Measurements from ENCODE around the gene XRCC5. TPM values are rescaled to one million over a fixed set of nuclear protein-coding genes. Genes with fewer than 3 reads are reported as not detected.
A peak's percentile ranks its signal among the peaks of the same experiment; 100 is the strongest.

Gene XRCC5
- polyA plus RNA-seq, 1 donor (not counting 4 experiments of a cell fraction or from before 2014, with no cell fraction given), result 521 TPM

GRCh38 chr2:216169087-216169486 is 59.9 kb downstream of the XRCC5 start:
- FAIRE-seq, result peak; percentile 51
- dilution Hi-C loops (cut with MboI; ENCODE audit: extremely low pct_ligation_motif_present, low sequenced_read_pairs), result no loop called here
- DNase-seq (ENCODE audit: low read depth, low spot score), result no peak
- H3K9me1 ChIP-seq (ENCODE audit: control insufficient read depth, extremely low read depth, insufficient read depth, low read length), result peaks cover 2% of the 10 kb centered on the region
- H2AFZ ChIP-seq (ENCODE audit: control insufficient read depth, low read length), result no peak overlapping the region
- H4K20me1 ChIP-seq (ENCODE audit: control insufficient read depth, extremely low read depth, insufficient read depth, low read length), result no peaks in the 10 kb centered on the region
- no peak overlapping the region for H3K27ac ChIP-seq (ENCODE audit: control insufficient read depth, insufficient read depth, low read length)
- H3K4me3 ChIP-seq (ENCODE audit: control insufficient read depth in 2 of 3, extremely low read depth in 1 of 3, insufficient read depth in 2 of 3, low read depth in 1 of 3, low read length in 3 of 3), result no peak overlapping the region
- no peaks in the 10 kb centered on the region for H3K27me3 ChIP-seq (ENCODE audit: control insufficient read depth, extremely low read depth, insufficient read depth, low read length)
- H3K4me2 ChIP-seq (ENCODE audit: control insufficient read depth, extremely low read depth, insufficient read depth, low read depth, low read length), result no peak overlapping the region
- no peak overlapping the region for H3K9ac ChIP-seq (ENCODE audit: control insufficient read depth, extremely low read depth, insufficient read depth, low read length)
- H3K9me3 ChIP-seq (ENCODE audit: control insufficient read depth, low read depth, low read length), result no peaks in the 10 kb centered on the region
- no peak for TF ChIP-seq EZH2 (IDR thresholded peaks at IDR 0.05; ENCODE audit: low read length)
- TF ChIP-seq CTCF (optimal IDR thresholded peaks at IDR 0.05 in 1 of 3, IDR thresholded peaks at IDR 0.05 in 1 of 3, conservative IDR thresholded peaks at IDR 0.05 in 1 of 3; ENCODE audit: extremely low read depth in 1 of 3, insufficient read depth in 2 of 3, low read length in 3 of 3), result no peak
- peaks cover 19 to 30% of the 10 kb centered on the region in 2 experiments for H3K36me3 ChIP-seq (ENCODE audit: control insufficient read depth in 2 of 2, extremely low read depth in 1 of 2, insufficient read depth in 2 of 2, low read length in 2 of 2)
- peaks cover 19% of the 10 kb centered on the region for H3K79me2 ChIP-seq (ENCODE audit: control insufficient read depth, insufficient read depth, low read length)
- H3K4me1 ChIP-seq (ENCODE audit: control insufficient read depth, extremely low read depth, insufficient read depth, low read length), result no peaks in the 10 kb centered on the region

- no peak overlapping the region for H3K4me2 ChIP-seq (ENCODE audit: control insufficient read depth, extremely low read depth, insufficient read depth, low read depth, low read length)
- H3K9ac ChIP-seq (ENCODE audit: control insufficient read depth, extremely low read depth, insufficient read depth, low read length), result no peak overlapping the region
- no peak overlapping the region for H3K27ac ChIP-seq (ENCODE audit: control insufficient read depth, insufficient read depth, low read length)
- peaks cover 26% of the 10 kb centered on the region for H3K79me2 ChIP-seq (ENCODE audit: control insufficient read depth, insufficient read depth, low read length)
- TF ChIP-seq EZH2 (IDR thresholded peaks at IDR 0.05; ENCODE audit: low read length) (no peak), CTCF (optimal IDR thresholded peaks at IDR 0.05 in 1 of 3, IDR thresholded peaks at IDR 0.05 in 1 of 3, conservative IDR thresholded peaks at IDR 0.05 in 1 of 3; ENCODE audit: extremely low read depth in 1 of 3, insufficient read depth in 2 of 3, low read length in 3 of 3) (no peak)
- H3K27me3 ChIP-seq (ENCODE audit: control insufficient read depth, extremely low read depth, insufficient read depth, low read length), result no peaks in the 10 kb centered on the region
- dilution Hi-C loops (cut with MboI; ENCODE audit: extremely low pct_ligation_motif_present, low sequenced_read_pairs), result no loop called here
- no peak overlapping the region for H3K4me3 ChIP-seq (ENCODE audit: control insufficient read depth in 2 of 3, extremely low read depth in 1 of 3, insufficient read depth in 2 of 3, low read depth in 1 of 3, low read length in 3 of 3)
- H3K4me1 ChIP-seq (ENCODE audit: control insufficient read depth, extremely low read depth, insufficient read depth, low read length), result no peaks in the 10 kb centered on the region
- no peak for FAIRE-seq
- H3K9me1 ChIP-seq (ENCODE audit: control insufficient read depth, extremely low read depth, insufficient read depth, low read length), result peaks cover 2% of the 10 kb centered on the region
- H4K20me1 ChIP-seq (ENCODE audit: control insufficient read depth, extremely low read depth, insufficient read depth, low read length), result no peaks in the 10 kb centered on the region
- H3K9me3 ChIP-seq (ENCODE audit: control insufficient read depth, low read depth, low read length), result no peaks in the 10 kb centered on the region
- no peak overlapping the region for H2AFZ ChIP-seq (ENCODE audit: control insufficient read depth, low read length)
- no peak for DNase-seq (ENCODE audit: low read depth, low spot score)
- H3K36me3 ChIP-seq (ENCODE audit: control insufficient read depth in 2 of 2, extremely low read depth in 1 of 2, insufficient read depth in 2 of 2, low read length in 2 of 2), result peaks cover 15 to 25% of the 10 kb centered on the region in 2 experiments
These were observed 61.1 kb downstream of the XRCC5 start for GRCh38 chr2:216170076-216170763.
